Measurements from ENCODE around the gene NCKAP5L. TPM values are rescaled to one million over a fixed set of nuclear protein-coding genes. Genes with fewer than 3 reads are reported as not detected.

The NCKAP5L gene
- total and polyA plus RNA-seq, 2 experiments from 2014 or later: 10.2 to 37.0 TPM

- H3K36me3 ChIP-seq (ENCODE audit: insufficient read depth): no peaks in the 10 kb centered on the region
- H3K4me1 ChIP-seq (ENCODE audit: insufficient read depth): no peaks in the 10 kb centered on the region
- no peaks in the 10 kb centered on the region for H3K9me2 ChIP-seq (ENCODE audit: insufficient read depth)
- H4K20me1 ChIP-seq (replicated peaks; ENCODE audit: insufficient read depth): no peaks in the 10 kb centered on the region
- H3K79me2 ChIP-seq (replicated peaks; ENCODE audit: insufficient read depth): no peaks in the 10 kb centered on the region
- no peak overlapping the region for H3K4me3 ChIP-seq
- Mint-ChIP-seq H3K9me3 (peaks cover 26% of the 10 kb centered on the region), H3K27ac (no peak overlapping the region), H3K27me3 (ENCODE audit: insufficient read depth, low read depth, poor library complexity) (peaks cover 16% of the 10 kb centered on the region), H3K4me1 (no peaks in the 10 kb centered on the region), H3K36me3 (ENCODE audit: low read depth) (peaks cover 11% of the 10 kb centered on the region; the same call in 1 of the 3 replicates), H3K4me3 (no peak overlapping the region)
- no peak overlapping the region for H2AFZ ChIP-seq
- H3K4me2 ChIP-seq: no peak overlapping the region
- DNase-seq (ENCODE audit: low spot score) (no peak), ATAC-seq (no peak)
- no peak overlapping the region for H3K27ac ChIP-seq (ENCODE audit: low read depth)
- peaks cover 30% of the 10 kb centered on the region for H3F3A ChIP-seq (replicated peaks; ENCODE audit: low read depth)
- H3K27me3 ChIP-seq (ENCODE audit: insufficient read depth): no peaks in the 10 kb centered on the region
- no peak for TF ChIP-seq EZH2 (IDR thresholded peaks at IDR 0.05; ENCODE audit: low read depth, unreplicated experiment)
- TF ChIP-seq CREB1 (CRISPR knock-in tag; IDR thresholded peaks at IDR 0.05; ENCODE audit: low read depth): no peak
- no peak for TF ChIP-seq CTCF (conservative IDR thresholded peaks at IDR 0.05; ENCODE audit: low read depth in 2 of 2)
- TF ChIP-seq POLR2AphosphoS5 (IDR thresholded peaks at IDR 0.05; ENCODE audit: low read depth): no peak
- no peak for TF ChIP-seq REST (IDR thresholded peaks at IDR 0.05; ENCODE audit: unreplicated experiment)
- no peak for TF ChIP-seq EZH2phosphoT487 (IDR thresholded peaks at IDR 0.05; ENCODE audit: unreplicated experiment)
- TF ChIP-seq ZNF331 (CRISPR knock-in tag; IDR thresholded peaks at IDR 0.05; ENCODE audit: low read depth): no peak
- no peak for TF ChIP-seq JUNB (IDR thresholded peaks at IDR 0.05; ENCODE audit: unreplicated experiment)
- TF ChIP-seq ETS1 (IDR thresholded peaks at IDR 0.05): no peak
- no peak for TF ChIP-seq STAT1 (IDR thresholded peaks at IDR 0.05; ENCODE audit: unreplicated experiment)
These were observed 47.0 kb upstream of the NCKAP5L start for GRCh38 chr12:49875115-49875720.

Data from GM23338 (cell line).